NCI-H510A (cell line): ENCODE data around the gene TTLL5.
"Not testable (repeated sequence)": the region's sequence is repeated elsewhere in the genome, so short reads cannot be mapped to it uniquely, and the experiment has no call there.

Experiments
- DNase-seq: peaks from one replicate; lab custom pipeline; 2025; lab: John Stamatoyannopoulos, UW

TTLL5 gene

GRCh38 chr14:75915045-75915444 lies 254.0 kb downstream of the TTLL5 start:
- DNase-seq, result no peak

- no peak for DNase-seq
Observed at GRCh38 chr14:75917322-75917945, 256.4 kb downstream of the TTLL5 start.

- DNase-seq, result no peak
Observed at GRCh38 chr14:75917946-75918335, 256.9 kb downstream of the TTLL5 start.

GRCh38 chr14:75920421-75920820 lies 259.4 kb downstream of the TTLL5 start:
- DNase-seq, result not testable (repeated sequence)

- DNase-seq, result not testable (repeated sequence)
Observed at GRCh38 chr14:75925141-75925840, 264.2 kb downstream of the TTLL5 start.

- no peak for DNase-seq
Observed at GRCh38 chr14:75926431-75927115, 265.5 kb downstream of the TTLL5 start.

- no peak for DNase-seq
Observed at GRCh38 chr14:75927564-75928087, 266.6 kb downstream of the TTLL5 start.

- no peak for DNase-seq
Observed at GRCh38 chr14:75928690-75929181, 267.7 kb downstream of the TTLL5 start.

- no peak for DNase-seq
Observed at GRCh38 chr14:75933712-75934296, 272.8 kb downstream of the TTLL5 start.

GRCh38 chr14:75934998-75935628 lies 274.1 kb downstream of the TTLL5 start:
- DNase-seq, result no peak

GRCh38 chr14:75939200-75939599 lies 278.2 kb downstream of the TTLL5 start:
- no peak for DNase-seq

- no peak for DNase-seq
Observed at GRCh38 chr14:75941030-75941429, 280.0 kb downstream of the TTLL5 start.

- DNase-seq, result no peak
Observed at GRCh38 chr14:75944607-75945241, 283.7 kb downstream of the TTLL5 start.

- no peak for DNase-seq
Observed at GRCh38 chr14:75946785-75947184, 285.7 kb downstream of the TTLL5 start.

- no peak for DNase-seq
Observed at GRCh38 chr14:75952489-75952888, 291.4 kb downstream of the TTLL5 start.

- DNase-seq, result no peak
Observed at GRCh38 chr14:75959031-75959430, 298.0 kb downstream of the TTLL5 start.

GRCh38 chr14:75960231-75960630 lies 299.2 kb downstream of the TTLL5 start:
- DNase-seq, result no peak

GRCh38 chr14:75961662-75962061 lies 300.6 kb downstream of the TTLL5 start:
- DNase-seq, result no peak

- DNase-seq, result no peak
Observed at GRCh38 chr14:75967866-75968265, 306.8 kb downstream of the TTLL5 start.

GRCh38 chr14:75968456-75968855 lies 307.4 kb downstream of the TTLL5 start:
- DNase-seq, result no peak

- DNase-seq, result no peak
Observed at GRCh38 chr14:75969126-75969525, 308.1 kb downstream of the TTLL5 start.
